ENCODE results near the gene ABHD14A.

DNA sequence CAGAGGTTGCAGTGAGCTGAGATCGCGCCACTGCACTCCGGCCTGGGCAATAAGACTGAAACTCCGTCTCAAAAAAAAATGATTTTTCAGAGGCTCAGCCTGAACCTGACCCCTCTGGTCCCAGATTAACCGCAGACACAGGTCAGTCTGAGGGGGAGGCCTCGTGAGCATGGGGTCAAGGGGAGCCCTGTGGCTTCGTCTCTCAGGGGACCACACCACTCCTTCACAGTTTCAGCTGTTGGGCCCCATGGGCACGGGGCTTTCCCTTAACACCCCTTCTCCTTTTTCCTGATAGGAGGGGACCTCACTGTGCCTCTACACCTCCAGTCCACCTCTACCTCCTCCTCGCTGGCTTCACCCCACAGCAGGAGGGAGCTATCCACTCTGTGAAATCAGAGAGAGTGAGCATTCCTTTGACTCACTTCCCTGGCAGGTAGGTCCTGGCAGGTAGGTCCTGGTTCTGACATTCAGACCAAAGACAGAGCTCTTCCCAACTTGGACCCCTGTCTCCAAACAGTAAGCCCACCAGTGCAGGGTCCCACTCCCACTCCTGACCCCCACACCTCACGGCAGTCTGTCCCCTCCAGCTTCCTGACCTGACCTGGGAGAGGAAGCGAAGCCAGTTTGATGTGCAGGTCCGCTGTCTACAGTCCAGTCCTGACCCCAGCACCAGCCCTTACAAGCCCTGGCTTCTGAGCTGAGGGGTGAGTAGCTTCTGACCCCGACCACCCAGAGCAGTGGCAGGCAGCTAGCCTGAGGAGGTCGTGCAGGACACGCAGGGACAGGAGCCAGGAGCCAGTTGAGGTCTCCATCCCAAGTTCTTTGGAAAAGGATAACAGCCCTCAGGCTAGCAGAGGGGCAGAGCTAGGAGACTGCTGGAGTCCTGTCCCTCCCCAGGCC is 42.1 kb upstream of the ABHD14A start:
- no peak for TF ChIP-seq POLR2AphosphoS5 (IDR thresholded peaks at IDR 0.05; ENCODE audit: borderline replicate concordance, low read depth, low read length)
- no peak for TF ChIP-seq EZH2 (IDR thresholded peaks at IDR 0.05)
- TF ChIP-seq FOXP2 (optimal IDR thresholded peaks at IDR 0.05; ENCODE audit: control extremely low read depth, extremely low read length, insufficient read depth): no peak

Data from SK-N-MC (cell line).